ENCODE data around the gene MLIP.

Gene MLIP

GRCh38 chr6:54118117-54118516, 6.9 kb downstream of the MLIP start:
- no peak overlapping the region for H3K4me3 Mint-ChIP-seq
- H3K9me3 Mint-ChIP-seq = peaks cover 23% of the 10 kb centered on the region
- H3K27me3 Mint-ChIP-seq (ENCODE audit: low read depth) = no peaks in the 10 kb centered on the region
- no peaks in the 10 kb centered on the region for H3K36me3 Mint-ChIP-seq (ENCODE audit: low read depth)
- H3K27ac Mint-ChIP-seq = no peak overlapping the region
- no peak for TF ChIP-seq CTCF (IDR thresholded peaks at IDR 0.05; ENCODE audit: unreplicated experiment in 3 of 3)
- H3K4me1 Mint-ChIP-seq = no peaks in the 10 kb centered on the region

GRCh38 chr6:54125493-54125892, 14.2 kb downstream of the MLIP start:
- Mint-ChIP-seq H3K27me3 (ENCODE audit: low read depth) (no peaks in the 10 kb centered on the region), H3K4me1 (peaks cover 6% of the 10 kb centered on the region), H3K9me3 (peaks cover 3% of the 10 kb centered on the region), H3K36me3 (ENCODE audit: low read depth) (no peaks in the 10 kb centered on the region), H3K27ac (no peak overlapping the region), H3K4me3 (no peak overlapping the region)
- no peak for TF ChIP-seq CTCF (IDR thresholded peaks at IDR 0.05; ENCODE audit: unreplicated experiment in 3 of 3)

- no peak overlapping the region for H3K4me3 Mint-ChIP-seq
- TF ChIP-seq CTCF (IDR thresholded peaks at IDR 0.05; ENCODE audit: unreplicated experiment in 3 of 3) = no peak
- H3K27me3 Mint-ChIP-seq (ENCODE audit: low read depth) = no peaks in the 10 kb centered on the region
- H3K27ac Mint-ChIP-seq = no peak overlapping the region
- H3K4me1 Mint-ChIP-seq = peaks cover under 1% of the 10 kb centered on the region
- H3K9me3 Mint-ChIP-seq = no peaks in the 10 kb centered on the region
- no peaks in the 10 kb centered on the region for H3K36me3 Mint-ChIP-seq (ENCODE audit: low read depth)
Observed at GRCh38 chr6:54130179-54130578, 18.9 kb downstream of the MLIP start.

- no peak for TF ChIP-seq CTCF (IDR thresholded peaks at IDR 0.05; ENCODE audit: unreplicated experiment in 3 of 3)
- H3K9me3 Mint-ChIP-seq = no peaks in the 10 kb centered on the region
- no peak overlapping the region for H3K27ac Mint-ChIP-seq
- no peaks in the 10 kb centered on the region for H3K27me3 Mint-ChIP-seq (ENCODE audit: low read depth)
- H3K36me3 Mint-ChIP-seq (ENCODE audit: low read depth) = no peaks in the 10 kb centered on the region
- no peak overlapping the region for H3K4me3 Mint-ChIP-seq
- H3K4me1 Mint-ChIP-seq = peaks cover 6% of the 10 kb centered on the region
Observed at GRCh38 chr6:54132587-54132986, 21.3 kb downstream of the MLIP start.

GRCh38 chr6:54133186-54133585, 21.9 kb downstream of the MLIP start:
- Mint-ChIP-seq H3K4me3 (no peak overlapping the region), H3K27ac (no peak overlapping the region), H3K9me3 (no peaks in the 10 kb centered on the region), H3K27me3 (ENCODE audit: low read depth) (no peaks in the 10 kb centered on the region), H3K36me3 (ENCODE audit: low read depth) (no peaks in the 10 kb centered on the region), H3K4me1 (peaks cover 6% of the 10 kb centered on the region)
- no peak for TF ChIP-seq CTCF (IDR thresholded peaks at IDR 0.05; ENCODE audit: unreplicated experiment in 3 of 3)

GRCh38 chr6:54134935-54135334, 23.7 kb downstream of the MLIP start:
- H3K27ac Mint-ChIP-seq = no peak overlapping the region
- no peak for TF ChIP-seq CTCF (IDR thresholded peaks at IDR 0.05; ENCODE audit: unreplicated experiment in 3 of 3)
- no peak overlapping the region for H3K4me3 Mint-ChIP-seq
- peaks cover 6% of the 10 kb centered on the region for H3K4me1 Mint-ChIP-seq
- no peaks in the 10 kb centered on the region for H3K27me3 Mint-ChIP-seq (ENCODE audit: low read depth)
- H3K36me3 Mint-ChIP-seq (ENCODE audit: low read depth) = no peaks in the 10 kb centered on the region
- no peaks in the 10 kb centered on the region for H3K9me3 Mint-ChIP-seq

Data from nephron (organoid).